HCT116 (cell line): ENCODE measurements around the gene METTL6.

Source experiments
- CTCF ChIP-seq, 3 experiments: fragments of 200-600 bp in 1 of 3; sonication (generic) in 1 of 3; IDR thresholded peaks in 2 of 3; conservative IDR thresholded peaks in 1 of 3; 2 replicates each; pipeline ENCODE4 v1.5.1; 2012 to 2017; ENCODE audit warnings: low read depth in 2 of 3, low read length in 2 of 3, antibody characterized with exemption in 1 of 3, borderline replicate concordance in 1 of 3, control low read depth in 1 of 3, mild to moderate bottlenecking in 1 of 3, mixed read lengths in 1 of 3, mixed run types in 1 of 3, moderate library complexity in 1 of 3; ENCODE audit not compliant: insufficient read depth in 1 of 3
- EZH2 ChIP-seq: fragments of 200-600 bp; sonication (generic); IDR thresholded peaks from 2 replicates; pipeline ENCODE4 v1.6.1; 2017; ENCODE audit warnings: antibody characterized with exemption, mixed run types
- EZH2phosphoT487 ChIP-seq: fragments of 200-600 bp; IDR thresholded peaks from 2 replicates; pipeline ENCODE4 v1.6.1; 2018; ENCODE audit warnings: antibody characterized with exemption, borderline replicate concordance
- REST ChIP-seq: IDR thresholded peaks from 2 replicates; pipeline ENCODE4 v1.6.1; 2012; ENCODE audit warnings: low read depth
- SIN3A ChIP-seq: IDR thresholded peaks from 2 replicates; pipeline ENCODE4 v1.6.1; 2012; ENCODE audit warnings: low read depth
- TCF7L2 ChIP-seq: IDR thresholded peaks from 2 replicates; pipeline ENCODE4 v1.7.0; 2011; ENCODE audit warnings: borderline replicate concordance, inconsistent platforms; ENCODE audit not compliant: insufficient read depth, insufficient read length; ENCODE audit errors: extremely low read depth

GRCh38 chr3:15375461-15376000 lies 51.8 kb downstream of the METTL6 start:
- no peak for TF ChIP-seq CTCF (IDR thresholded peaks at IDR 0.05 in 2 of 3, conservative IDR thresholded peaks at IDR 0.05 in 1 of 3; ENCODE audit: borderline replicate concordance in 1 of 3, insufficient read depth in 1 of 3, low read depth in 2 of 3, low read length in 2 of 3)
- no peak for TF ChIP-seq SIN3A
- TF ChIP-seq REST = no peak
- TF ChIP-seq TCF7L2 = no peak
- no peak for TF ChIP-seq EZH2
- TF ChIP-seq EZH2phosphoT487 = no peak
